Measurements from ENCODE around the gene LCNL1.

LCNL1 gene

DNA sequence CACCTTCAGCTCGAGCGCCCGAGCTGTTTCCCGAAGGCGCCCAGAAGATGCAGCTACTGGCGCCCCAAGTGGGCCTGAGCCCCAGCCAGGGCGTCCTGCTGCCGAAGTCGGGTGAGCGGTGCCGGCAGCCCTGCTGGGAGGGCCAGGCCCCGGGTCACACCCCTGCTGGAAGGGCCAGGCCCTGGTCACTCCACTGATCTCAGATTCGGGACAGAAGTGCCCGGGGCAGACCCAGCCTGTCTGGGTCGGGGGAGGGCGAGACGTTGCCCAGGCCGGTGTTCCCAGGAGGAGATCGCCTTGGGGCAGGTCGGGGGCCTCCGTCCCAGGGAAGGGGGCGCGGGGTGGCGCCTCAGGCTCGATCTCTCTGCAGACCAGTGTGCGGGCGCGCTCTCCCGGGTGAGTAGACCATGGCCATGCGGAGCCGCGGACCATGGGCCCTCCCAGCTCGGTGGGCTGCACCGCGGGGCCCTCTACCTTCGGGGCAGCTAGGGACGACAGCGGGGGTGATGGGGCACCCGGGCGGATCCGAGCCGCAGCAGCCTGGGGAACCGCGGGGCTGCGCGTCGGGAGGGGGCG lies 2.3 kb downstream of the LCNL1 start:
- Histone ChIP-seq H3K79me1 (ENCODE audit: low read length) (peaks cover 4% of the 10 kb centered on the region), H3K27me3 (ENCODE audit: insufficient read depth, low read length) (peaks cover 9% of the 10 kb centered on the region), H3K23ac (ENCODE audit: low read length) (no peak overlapping the region), H3K4me2 (ENCODE audit: low read length) (peak overlapping the region; percentile 45), H2BK120ac (ENCODE audit: insufficient read depth, low read length, poor library complexity) (no peak overlapping the region), H3K36me3 (ENCODE audit: control insufficient read depth in 1 of 2, insufficient read depth in 2 of 2, low read length in 2 of 2) (no peaks in the 10 kb centered on the region), H2AK5ac (ENCODE audit: low read length) (no peak overlapping the region), H3K27ac (ENCODE audit: low read depth, low read length) (no peak overlapping the region), H4K91ac (ENCODE audit: low read depth, low read length) (peak overlapping the region; percentile 39), H3K79me2 (ENCODE audit: control insufficient read depth, insufficient read depth, low read length, poor library complexity) (no peaks in the 10 kb centered on the region), H4K8ac (ENCODE audit: low read depth, low read length) (peak overlapping the region; percentile 43), H3K4ac (ENCODE audit: low read depth, low read length) (no peak overlapping the region), H4K12ac (ENCODE audit: low read depth, low read length) (no peak overlapping the region), H2AFZ (ENCODE audit: insufficient read depth, low read length, poor library complexity) (no peak overlapping the region), H3K4me1 (ENCODE audit: control insufficient read depth in 1 of 2, insufficient read depth in 2 of 2, low read length in 2 of 2) (peaks cover 7 to 9% of the 10 kb centered on the region in 2 experiments), H3K18ac (ENCODE audit: low read length) (no peak overlapping the region), H2BK12ac (ENCODE audit: low read length) (no peak overlapping the region), H3K9me3 (ENCODE audit: insufficient read depth, low read depth, low read length) (peaks cover 4% of the 10 kb centered on the region), H3K9ac (ENCODE audit: low read length) (no peak overlapping the region), H3K4me3 (ENCODE audit: low read depth, low read length) (no peak overlapping the region), H3K14ac (ENCODE audit: low read length) (peak overlapping the region; percentile 7), H2BK5ac (ENCODE audit: low read depth, low read length, poor library complexity) (no peak overlapping the region)
- no CpG with 5 or more reads among the region's 48 CpGs for WGBS (ENCODE audit: extremely low coverage, insufficient coverage, insufficient read length)
- no peak for DNase-seq

DNA sequence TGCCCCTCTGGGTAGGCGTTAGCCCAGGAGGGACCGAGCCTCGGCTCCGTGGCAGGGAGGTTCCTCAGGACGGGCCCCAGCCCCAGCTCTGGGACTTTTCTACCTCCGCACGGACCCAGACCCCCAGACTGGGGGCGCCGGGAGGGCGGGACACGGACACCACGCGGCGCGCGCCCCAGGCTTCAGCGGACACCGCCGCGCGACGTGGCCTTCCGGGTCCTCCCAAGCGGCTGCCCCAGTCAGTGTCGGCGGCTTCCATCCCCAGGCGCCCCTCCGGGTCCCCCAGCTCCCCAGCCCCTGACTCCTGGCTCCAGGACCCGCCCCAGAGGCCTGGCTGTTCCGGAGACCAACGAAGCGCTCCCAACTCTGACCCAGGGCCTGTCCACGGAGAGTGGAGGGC lies 3.1 kb downstream of the LCNL1 start:
- no peak overlapping the region for H4K8ac ChIP-seq (ENCODE audit: low read depth, low read length)
- no peak overlapping the region for H2BK5ac ChIP-seq (ENCODE audit: low read depth, low read length, poor library complexity)
- H2BK12ac ChIP-seq (ENCODE audit: low read length) = no peak overlapping the region
- H3K4me3 ChIP-seq (ENCODE audit: low read depth, low read length) = no peak overlapping the region
- peaks cover 7% of the 10 kb centered on the region for H3K9me3 ChIP-seq (ENCODE audit: insufficient read depth, low read depth, low read length)
- no peak overlapping the region for H3K27ac ChIP-seq (ENCODE audit: low read depth, low read length)
- H3K14ac ChIP-seq (ENCODE audit: low read length) = no peak overlapping the region
- H3K36me3 ChIP-seq (ENCODE audit: control insufficient read depth in 1 of 2, insufficient read depth in 2 of 2, low read length in 2 of 2) = no peaks in the 10 kb centered on the region
- H4K12ac ChIP-seq (ENCODE audit: low read depth, low read length) = no peak overlapping the region
- peaks cover 9% of the 10 kb centered on the region for H3K27me3 ChIP-seq (ENCODE audit: insufficient read depth, low read length)
- no peak overlapping the region for H2AFZ ChIP-seq (ENCODE audit: insufficient read depth, low read length, poor library complexity)
- peaks cover 4% of the 10 kb centered on the region for H3K79me1 ChIP-seq (ENCODE audit: low read length)
- peaks cover 7 to 9% of the 10 kb centered on the region in 2 experiments for H3K4me1 ChIP-seq (ENCODE audit: control insufficient read depth in 1 of 2, insufficient read depth in 2 of 2, low read length in 2 of 2)
- no peak overlapping the region for H3K4me2 ChIP-seq (ENCODE audit: low read length)
- no CpG with 5 or more reads among the region's 33 CpGs for WGBS (ENCODE audit: extremely low coverage, insufficient coverage, insufficient read length)
- no peak overlapping the region for H4K91ac ChIP-seq (ENCODE audit: low read depth, low read length)
- H2BK120ac ChIP-seq (ENCODE audit: insufficient read depth, low read length, poor library complexity) = no peak overlapping the region
- H3K79me2 ChIP-seq (ENCODE audit: control insufficient read depth, insufficient read depth, low read length, poor library complexity) = no peaks in the 10 kb centered on the region
- no peak overlapping the region for H3K9ac ChIP-seq (ENCODE audit: low read length)
- no peak overlapping the region for H3K18ac ChIP-seq (ENCODE audit: low read length)
- no peak overlapping the region for H2AK5ac ChIP-seq (ENCODE audit: low read length)
- no peak overlapping the region for H3K23ac ChIP-seq (ENCODE audit: low read length)
- H3K4ac ChIP-seq (ENCODE audit: low read depth, low read length) = no peak overlapping the region
- no peak for DNase-seq

GRCh38 chr9:136988872-136989271 lies 6.1 kb downstream of the LCNL1 start:
- Histone ChIP-seq H3K4me3 (ENCODE audit: low read depth, low read length) (no peak overlapping the region), H3K18ac (ENCODE audit: low read length) (no peak overlapping the region), H3K4me1 (ENCODE audit: control insufficient read depth in 1 of 2, insufficient read depth in 2 of 2, low read length in 2 of 2) (peaks cover 16 to 21% of the 10 kb centered on the region in 2 experiments), H3K4me2 (ENCODE audit: low read length) (no peak overlapping the region), H3K27ac (ENCODE audit: low read depth, low read length) (no peak overlapping the region), H3K36me3 (ENCODE audit: control insufficient read depth in 1 of 2, insufficient read depth in 2 of 2, low read length in 2 of 2) (peaks cover 4 to 6% of the 10 kb centered on the region in 2 experiments), H4K12ac (ENCODE audit: low read depth, low read length) (no peak overlapping the region), H3K9ac (ENCODE audit: low read length) (no peak overlapping the region), H3K9me3 (ENCODE audit: insufficient read depth, low read depth, low read length) (peaks cover 5% of the 10 kb centered on the region), H4K91ac (ENCODE audit: low read depth, low read length) (no peak overlapping the region), H2BK120ac (ENCODE audit: insufficient read depth, low read length, poor library complexity) (no peak overlapping the region), H3K4ac (ENCODE audit: low read depth, low read length) (no peak overlapping the region), H3K14ac (ENCODE audit: low read length) (no peak overlapping the region), H2BK5ac (ENCODE audit: low read depth, low read length, poor library complexity) (no peak overlapping the region), H2AFZ (ENCODE audit: insufficient read depth, low read length, poor library complexity) (no peak overlapping the region), H4K8ac (ENCODE audit: low read depth, low read length) (no peak overlapping the region), H3K79me2 (ENCODE audit: control insufficient read depth, insufficient read depth, low read length, poor library complexity) (peaks cover 7% of the 10 kb centered on the region), H3K23ac (ENCODE audit: low read length) (no peak overlapping the region), H2AK5ac (ENCODE audit: low read length) (no peak overlapping the region), H3K79me1 (ENCODE audit: low read length) (peaks cover 17% of the 10 kb centered on the region), H2BK12ac (ENCODE audit: low read length) (no peak overlapping the region), H3K27me3 (ENCODE audit: insufficient read depth, low read length) (peaks cover 9% of the 10 kb centered on the region)
- DNase-seq = no peak
- no CpG with 5 or more reads among the region's 4 CpGs for WGBS (ENCODE audit: extremely low coverage, insufficient coverage, insufficient read length)

DNA sequence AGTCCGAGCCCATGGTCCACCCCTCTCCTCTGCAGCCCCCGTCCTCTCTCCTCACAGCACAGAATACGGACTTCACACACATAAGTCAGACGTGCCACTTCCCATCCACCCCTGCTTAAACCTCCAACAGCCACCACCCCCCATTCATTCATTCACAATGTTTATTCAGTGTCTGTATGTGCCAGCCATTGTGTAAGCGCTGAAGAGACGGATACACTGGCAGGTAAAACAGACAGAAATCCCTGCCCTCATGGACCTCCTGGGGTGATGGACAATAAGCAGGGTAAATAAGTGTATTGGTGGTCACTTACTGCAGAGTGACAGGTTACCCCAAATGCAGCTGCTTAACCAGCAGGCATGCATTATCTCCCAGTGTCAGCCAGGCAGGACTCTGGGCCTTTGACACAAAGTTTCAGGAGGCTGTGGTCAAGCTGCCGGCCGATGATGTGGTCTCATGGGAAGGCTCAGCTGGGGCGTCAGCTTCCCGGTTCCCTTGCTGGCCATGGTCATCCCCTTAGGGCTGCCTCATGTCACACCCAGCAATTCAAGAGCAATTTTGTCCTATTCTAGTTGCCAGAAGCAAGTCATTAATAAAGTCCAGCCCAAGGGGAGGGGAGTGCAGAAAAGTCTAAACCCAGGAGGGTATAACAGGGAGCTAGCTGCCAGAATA lies 7.6 kb downstream of the LCNL1 start:
- Histone ChIP-seq H3K4me3 (ENCODE audit: low read depth, low read length) (no peak overlapping the region), H2BK120ac (ENCODE audit: insufficient read depth, low read length, poor library complexity) (no peak overlapping the region), H4K12ac (ENCODE audit: low read depth, low read length) (no peak overlapping the region), H3K4me2 (ENCODE audit: low read length) (no peak overlapping the region), H3K27me3 (ENCODE audit: insufficient read depth, low read length) (peaks cover 7% of the 10 kb centered on the region), H3K27ac (ENCODE audit: low read depth, low read length) (no peak overlapping the region), H3K79me2 (ENCODE audit: control insufficient read depth, insufficient read depth, low read length, poor library complexity) (peaks cover 7% of the 10 kb centered on the region), H3K4ac (ENCODE audit: low read depth, low read length) (no peak overlapping the region), H2AFZ (ENCODE audit: insufficient read depth, low read length, poor library complexity) (no peak overlapping the region), H4K91ac (ENCODE audit: low read depth, low read length) (no peak overlapping the region), H3K14ac (ENCODE audit: low read length) (no peak overlapping the region), H3K9me3 (ENCODE audit: insufficient read depth, low read depth, low read length) (peaks cover 5% of the 10 kb centered on the region), H3K18ac (ENCODE audit: low read length) (no peak overlapping the region), H3K79me1 (ENCODE audit: low read length) (peaks cover 17% of the 10 kb centered on the region), H4K8ac (ENCODE audit: low read depth, low read length) (no peak overlapping the region), H2AK5ac (ENCODE audit: low read length) (no peak overlapping the region), H2BK12ac (ENCODE audit: low read length) (no peak overlapping the region), H3K4me1 (ENCODE audit: control insufficient read depth in 1 of 2, insufficient read depth in 2 of 2, low read length in 2 of 2) (peaks cover 17 to 24% of the 10 kb centered on the region in 2 experiments), H2BK5ac (ENCODE audit: low read depth, low read length, poor library complexity) (no peak overlapping the region), H3K9ac (ENCODE audit: low read length) (no peak overlapping the region), H3K23ac (ENCODE audit: low read length) (no peak overlapping the region), H3K36me3 (ENCODE audit: control insufficient read depth in 1 of 2, insufficient read depth in 2 of 2, low read length in 2 of 2) (peaks cover 15 to 19% of the 10 kb centered on the region in 2 experiments)
- no peak for DNase-seq
- no CpG with 5 or more reads among the region's 10 CpGs for WGBS (ENCODE audit: extremely low coverage, insufficient coverage, insufficient read length)

All from trophoblast cell (in vitro differentiated cells and primary cell).